Measurements from ENCODE around the gene AP3B2. TPM values are rescaled to one million over a fixed set of nuclear protein-coding genes. Genes with fewer than 3 reads are reported as not detected.
"Not testable (repeated sequence)": the region's sequence is repeated elsewhere in the genome, so short reads cannot be mapped to it uniquely, and the experiment has no call there.

The AP3B2 gene
- not detected in 2 replicates for total RNA-seq (2014; rRNA removed; shearing (Covaris generic))

- DNase-seq (ENCODE audit: low spot score): peak; percentile 65
Observed at GRCh38 chr15:82709421-82710207, at the start of gene AP3B2. Gene AP3B2, minus strand, starts transcription at chr15:82709875. Its CDS starts 169 bp downstream, at chr15:82709706.

- DNase-seq (ENCODE audit: low spot score): no peak
Observed at GRCh38 chr15:82751308-82751707, 41.6 kb upstream of the AP3B2 start.

- DNase-seq (ENCODE audit: low spot score): no peak
Observed at GRCh38 chr15:82750831-82751180, 41.1 kb upstream of the AP3B2 start.

- peak; percentile 96 for DNase-seq (ENCODE audit: low spot score)
Observed at GRCh38 chr15:82749951-82750830, 40.5 kb upstream of the AP3B2 start.

- no peak for DNase-seq (ENCODE audit: low spot score)
Observed at GRCh38 chr15:82748315-82748714, 38.6 kb upstream of the AP3B2 start.

GRCh38 chr15:82743810-82744209 lies 34.1 kb upstream of the AP3B2 start:
- no peak for DNase-seq (ENCODE audit: low spot score)

- no peak for DNase-seq (ENCODE audit: low spot score)
Observed at GRCh38 chr15:82742134-82742533, 32.5 kb upstream of the AP3B2 start.

- DNase-seq (ENCODE audit: low spot score): no peak
Observed at GRCh38 chr15:82739086-82739485, 29.4 kb upstream of the AP3B2 start.

GRCh38 chr15:82737975-82738374 lies 28.3 kb upstream of the AP3B2 start:
- peak; percentile 39 for DNase-seq (ENCODE audit: low spot score)

- no peak for DNase-seq (ENCODE audit: low spot score)
Observed at GRCh38 chr15:82731527-82731926, 21.9 kb upstream of the AP3B2 start.

GRCh38 chr15:82730022-82730530 lies 20.4 kb upstream of the AP3B2 start:
- DNase-seq (ENCODE audit: low spot score): no peak

- DNase-seq (ENCODE audit: low spot score): no peak
Observed at GRCh38 chr15:82726816-82727215, 17.1 kb upstream of the AP3B2 start.

GRCh38 chr15:82715003-82715402 lies 5.3 kb upstream of the AP3B2 start:
- DNase-seq (ENCODE audit: low spot score): no peak

GRCh38 chr15:82714016-82714415 lies 4.3 kb upstream of the AP3B2 start:
- DNase-seq (ENCODE audit: low spot score): peak; percentile 57

GRCh38 chr15:82712036-82712435 lies 2.4 kb upstream of the AP3B2 start:
- no peak for DNase-seq (ENCODE audit: low spot score)

- DNase-seq (ENCODE audit: low spot score): no peak
Observed at GRCh38 chr15:82710926-82711490, 1.3 kb upstream of the AP3B2 start.

GRCh38 chr15:82710208-82710555 lies 507 bp upstream of the AP3B2 start:
- DNase-seq (ENCODE audit: low spot score): no peak

GRCh38 chr15:82709081-82709420 lies 624 bp downstream of the AP3B2 start:
- DNase-seq (ENCODE audit: low spot score): no peak

- DNase-seq (ENCODE audit: low spot score): not testable (repeated sequence)
Observed at GRCh38 chr15:82705856-82706255, 3.8 kb downstream of the AP3B2 start.

- DNase-seq (ENCODE audit: low spot score): no peak
Observed at GRCh38 chr15:82699726-82700125, 9.9 kb downstream of the AP3B2 start.

GRCh38 chr15:82698711-82699345 lies 10.8 kb downstream of the AP3B2 start:
- no peak for DNase-seq (ENCODE audit: low spot score)

All from HT-29 (cell line).